HG03280 (cell line): ENCODE data around the gene TCF3.

Source experiments
- ATAC-seq: cut with Tn5 transposase; IDR thresholded peaks from one replicate; pipeline ENCODE4 v1.9.1; 2021; ENCODE audit warnings: mild to moderate bottlenecking, moderate library complexity; ENCODE audit not compliant: unreplicated experiment

The TCF3 gene

GRCh38 chr19:1612114-1613086 is 40.0 kb downstream of the TCF3 start:
- no peak for ATAC-seq

GRCh38 chr19:1611353-1611752 is 41.1 kb downstream of the TCF3 start:
- ATAC-seq = no peak

GRCh38 chr19:1610579-1610978 is 41.8 kb downstream of the TCF3 start:
- ATAC-seq = no peak

GRCh38 chr19:1609680-1610474 is 42.5 kb downstream of the TCF3 start:
- no peak for ATAC-seq

GRCh38 chr19:1609103-1609396 is 43.4 kb downstream of the TCF3 start:
- ATAC-seq = no peak

GRCh38 chr19:1608359-1609102 is 43.9 kb downstream of the TCF3 start:
- no peak for ATAC-seq

- ATAC-seq = no peak
Observed at GRCh38 chr19:1606138-1606651, 46.2 kb downstream of the TCF3 start.

GRCh38 chr19:1605236-1606137 is 46.9 kb downstream of the TCF3 start, which contains the start of gene UQCR11:
UQCR11 (minus strand) TSS chr19:1605462; CDS start chr19:1605409, 53 bp downstream.
- ATAC-seq = peak; percentile 89

- ATAC-seq = no peak
Observed at GRCh38 chr19:1602091-1602707, 50.2 kb downstream of the TCF3 start.

- ATAC-seq = no peak
Observed at GRCh38 chr19:1601613-1602064, 50.8 kb downstream of the TCF3 start.

- no peak for ATAC-seq
Observed at GRCh38 chr19:1599460-1599846, 53.0 kb downstream of the TCF3 start.

- ATAC-seq = no peak
Observed at GRCh38 chr19:1598777-1599459, 53.5 kb downstream of the TCF3 start.

GRCh38 chr19:1593501-1593772 is 59.0 kb downstream of the TCF3 start:
- ATAC-seq = no peak

- peak; percentile 73 for ATAC-seq
Observed at GRCh38 chr19:1592755-1593500, 59.5 kb downstream of the TCF3 start, which contains the start of gene MBD3. MBD3 (minus strand) TSS chr19:1592865; CDS start chr19:1592631, 234 bp downstream.

GRCh38 chr19:1592024-1592754 is 60.2 kb downstream of the TCF3 start:
- ATAC-seq = peak; percentile 68

- no peak for ATAC-seq
Observed at GRCh38 chr19:1591421-1592023, 60.9 kb downstream of the TCF3 start.
